Activated CD4-positive, alpha-beta memory T cell treated with anti-CD3 and anti-CD28 coated beads, Interleukin-2, amount 10 ng/mL, durations not matched to agents 7 days and 5 days (primary cell): ENCODE data around the gene SRCAP. TPM values are rescaled to one million over a fixed set of nuclear protein-coding genes. Genes with fewer than 3 reads are reported as not detected.
A peak's percentile ranks its signal among the peaks of the same experiment; 100 is the strongest.

Experiments used
- CTCF ChIA-PET: fragments of 350-600 bp; sonication (Branson Sonifier 250); formaldehyde crosslinking; loops from one replicate; lab custom pipeline; 2021; ENCODE audit warnings: antibody characterized with exemption, inconsistent platforms; lab: Charles Lee
- POLR2A ChIA-PET: fragments of 350-600 bp; sonication (Branson Sonifier 250); formaldehyde crosslinking; loops from one replicate; lab custom pipeline; 2021; ENCODE audit warnings: antibody characterized with exemption; lab: Charles Lee
- DNase-seq: peaks from one replicate; pipeline ENCODE4 v3.0.0-alpha.2; 2020
- H3K27ac Mint-ChIP-seq: one replicate; pipeline ENCODE4 v1.8.0; 2021; ENCODE audit warnings: mild to moderate bottlenecking, mixed read lengths
- H3K27me3 Mint-ChIP-seq: one replicate; pipeline ENCODE4 v1.8.0; 2021; ENCODE audit warnings: mixed read lengths
- H3K36me3 Mint-ChIP-seq: one replicate; pipeline ENCODE4 v1.8.0; 2021; ENCODE audit warnings: low read depth, mixed read lengths
- H3K4me1 Mint-ChIP-seq: one replicate; pipeline ENCODE4 v1.8.0; 2021; ENCODE audit warnings: mixed read lengths
- H3K4me3 Mint-ChIP-seq: one replicate; pipeline ENCODE4 v1.8.0; 2021; ENCODE audit warnings: mild to moderate bottlenecking, mixed read lengths
- H3K9me3 Mint-ChIP-seq: one replicate; pipeline ENCODE4 v1.8.0; 2021; ENCODE audit warnings: mixed read lengths
- total RNA-seq, 2 experiments: library from RNA; stranded (reverse); gene quantifications; one replicate each; pipeline ENCODE4 v1.2.3, GENCODE V29; 2021

Gene SRCAP
- total RNA-seq, 2 experiments from 2014 or later, result 63.2 to 65.0 TPM

- Mint-ChIP-seq H3K36me3 (peaks cover 78% of the 10 kb centered on the region), H3K4me3 (no peak overlapping the region), H3K4me1 (peaks cover 22% of the 10 kb centered on the region), H3K9me3 (no peaks in the 10 kb centered on the region), H3K27ac (no peak overlapping the region), H3K27me3 (no peaks in the 10 kb centered on the region)
- DNase-seq, result no peak
- POLR2A ChIA-PET, result no interaction called here
- CTCF ChIA-PET, result interaction anchor here (0.9 to 1.0 kb wide), 2 partner anchors 17 to 281 kb away, joined by 3 to 4 read pairs; partner anchors contain the start of gene DCTPP1
Observed at GRCh38 chr16:30710971-30711370, 12.0 kb downstream of the SRCAP start.

GRCh38 chr16:30711712-30712111 is 12.7 kb downstream of the SRCAP start:
- Mint-ChIP-seq H3K27ac (no peak overlapping the region), H3K4me3 (no peak overlapping the region), H3K9me3 (no peaks in the 10 kb centered on the region), H3K4me1 (peaks cover 29% of the 10 kb centered on the region), H3K36me3 (peaks cover 81% of the 10 kb centered on the region), H3K27me3 (no peaks in the 10 kb centered on the region)
- ChIA-PET CTCF (interaction anchor here (0.9 to 1.0 kb wide), 3 partner anchors 18 to 282 kb away, joined by 3 to 4 read pairs (median 3); partner anchors contain the start of gene DCTPP1), POLR2A (no interaction called here)
- no peak for DNase-seq

DNA sequence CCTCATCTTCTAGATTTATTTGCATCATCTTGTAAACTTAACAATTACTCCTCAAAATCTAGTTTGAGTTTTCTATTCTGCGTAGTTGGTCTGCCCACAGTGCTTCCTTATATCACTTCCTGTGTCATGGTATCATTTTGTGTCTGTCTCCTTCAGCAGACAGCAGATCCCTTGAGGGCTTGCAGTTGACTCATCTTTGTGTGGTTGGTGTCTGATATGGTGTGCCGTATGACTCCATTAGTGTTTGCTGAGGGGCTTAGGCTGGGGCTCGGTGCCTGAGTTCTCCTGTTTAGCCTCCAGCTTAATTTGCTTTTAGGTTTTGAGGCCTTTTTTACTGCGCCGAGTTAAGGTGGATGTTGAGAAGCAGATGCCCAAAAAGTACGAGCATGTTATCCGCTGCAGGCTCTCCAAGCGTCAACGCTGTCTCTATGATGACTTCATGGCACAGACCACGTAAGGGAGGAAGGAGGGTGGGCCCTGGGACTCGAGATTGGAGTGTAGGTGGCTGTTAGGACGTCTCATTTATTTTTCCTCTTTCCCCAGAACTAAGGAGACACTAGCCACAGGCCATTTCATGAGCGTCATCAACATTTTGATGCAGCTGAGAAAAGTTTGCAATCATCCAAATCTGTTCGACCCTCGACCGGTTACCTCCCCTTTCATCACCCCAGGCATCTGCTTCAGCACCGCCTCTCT is 16.9 kb downstream of the SRCAP start:
- Mint-ChIP-seq H3K27me3 (no peaks in the 10 kb centered on the region), H3K4me3 (peak overlapping the region; percentile 52), H3K9me3 (no peaks in the 10 kb centered on the region), H3K27ac (peak overlapping the region; percentile 96), H3K4me1 (peaks cover 35% of the 10 kb centered on the region), H3K36me3 (peaks cover 74% of the 10 kb centered on the region)
- ChIA-PET CTCF (interaction anchor here (0.5 kb wide), 1 partner anchor 92 kb away, joined by 3 read pairs; no protein-coding TSS in a partner anchor), POLR2A (interaction anchor here (0.7 to 1.4 kb wide), 3 partner anchors 15 to 32 kb away, joined by 3 to 5 read pairs (median 4); partner anchors contain the start of genes PHKG2 and SRCAP)
- peak; percentile 58 for DNase-seq

GRCh38 chr16:30720086-30720485 is 21.1 kb downstream of the SRCAP start:
- CTCF ChIA-PET, result interaction anchor here (1.1 kb wide), 1 partner anchor 94 kb away, joined by 3 read pairs; no protein-coding TSS in a partner anchor
- Mint-ChIP-seq H3K36me3 (peaks cover 82% of the 10 kb centered on the region), H3K27ac (no peak overlapping the region), H3K4me1 (peaks cover 20% of the 10 kb centered on the region), H3K9me3 (no peaks in the 10 kb centered on the region), H3K27me3 (no peaks in the 10 kb centered on the region), H3K4me3 (no peak overlapping the region)
- DNase-seq, result no peak
- POLR2A ChIA-PET, result no interaction called here

DNA sequence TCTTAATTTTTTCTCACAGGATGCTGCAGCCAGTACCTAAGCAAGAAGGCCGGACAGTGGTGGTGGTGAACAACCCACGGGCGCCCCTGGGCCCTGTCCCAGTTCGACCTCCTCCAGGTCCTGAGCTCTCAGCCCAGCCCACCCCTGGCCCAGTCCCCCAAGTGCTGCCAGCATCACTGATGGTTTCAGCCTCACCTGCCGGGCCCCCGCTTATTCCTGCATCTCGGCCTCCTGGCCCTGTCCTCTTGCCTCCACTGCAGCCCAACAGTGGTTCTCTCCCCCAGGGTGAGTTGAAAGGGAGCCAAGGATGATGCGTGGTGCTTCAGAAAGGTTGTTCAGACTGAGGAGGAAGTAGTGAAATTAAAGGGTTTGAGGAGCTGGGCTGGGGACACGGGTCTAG is 21.7 kb downstream of the SRCAP start:
- Mint-ChIP-seq H3K9me3 (no peaks in the 10 kb centered on the region), H3K4me3 (no peak overlapping the region), H3K27ac (no peak overlapping the region), H3K36me3 (peaks cover 83% of the 10 kb centered on the region), H3K4me1 (peaks cover 16% of the 10 kb centered on the region), H3K27me3 (no peaks in the 10 kb centered on the region)
- CTCF ChIA-PET, result no interaction called here
- no peak for DNase-seq
- POLR2A ChIA-PET, result no interaction called here

DNA sequence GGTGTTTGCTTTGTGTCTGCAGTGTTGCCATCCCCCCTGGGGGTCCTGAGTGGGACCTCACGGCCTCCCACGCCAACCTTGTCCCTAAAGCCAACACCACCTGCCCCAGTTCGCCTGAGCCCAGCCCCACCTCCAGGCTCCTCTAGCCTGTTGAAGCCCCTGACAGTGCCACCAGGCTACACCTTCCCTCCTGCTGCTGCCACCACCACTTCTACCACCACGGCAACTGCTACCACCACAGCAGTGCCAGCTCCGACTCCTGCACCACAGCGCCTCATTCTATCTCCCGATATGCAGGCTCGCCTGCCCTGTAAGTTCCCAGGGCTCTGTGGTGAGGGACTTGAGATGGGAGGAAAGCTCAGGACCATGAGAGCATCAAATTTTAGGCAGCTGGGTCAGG is 22.2 kb downstream of the SRCAP start:
- no peak overlapping the region for H3K27ac Mint-ChIP-seq
- no peaks in the 10 kb centered on the region for H3K27me3 Mint-ChIP-seq
- ChIA-PET POLR2A (no interaction called here), CTCF (no interaction called here)
- H3K4me1 Mint-ChIP-seq, result peaks cover 11% of the 10 kb centered on the region
- H3K9me3 Mint-ChIP-seq, result no peaks in the 10 kb centered on the region
- H3K36me3 Mint-ChIP-seq, result peaks cover 82% of the 10 kb centered on the region
- DNase-seq, result no peak
- no peak overlapping the region for H3K4me3 Mint-ChIP-seq

- Mint-ChIP-seq H3K27me3 (no peaks in the 10 kb centered on the region), H3K4me1 (peaks cover 7% of the 10 kb centered on the region), H3K9me3 (no peaks in the 10 kb centered on the region), H3K36me3 (peaks cover 78% of the 10 kb centered on the region), H3K27ac (no peak overlapping the region), H3K4me3 (no peak overlapping the region)
- POLR2A ChIA-PET, result no interaction called here
- DNase-seq, result no peak
- CTCF ChIA-PET, result no interaction called here
Observed at GRCh38 chr16:30721606-30722005, 22.6 kb downstream of the SRCAP start.

- Mint-ChIP-seq H3K4me1 (peaks cover 2% of the 10 kb centered on the region), H3K9me3 (no peaks in the 10 kb centered on the region), H3K27me3 (no peaks in the 10 kb centered on the region), H3K36me3 (peaks cover 74% of the 10 kb centered on the region), H3K4me3 (no peak overlapping the region), H3K27ac (no peak overlapping the region)
- ChIA-PET CTCF (no interaction called here), POLR2A (interaction anchor here (1.1 to 1.4 kb wide), 2 partner anchors 10 to 23 kb away, joined by 3 to 5 read pairs; partner anchors contain the start of gene SRCAP)
- no peak for DNase-seq
Observed at GRCh38 chr16:30722443-30722842, 23.5 kb downstream of the SRCAP start.

DNA sequence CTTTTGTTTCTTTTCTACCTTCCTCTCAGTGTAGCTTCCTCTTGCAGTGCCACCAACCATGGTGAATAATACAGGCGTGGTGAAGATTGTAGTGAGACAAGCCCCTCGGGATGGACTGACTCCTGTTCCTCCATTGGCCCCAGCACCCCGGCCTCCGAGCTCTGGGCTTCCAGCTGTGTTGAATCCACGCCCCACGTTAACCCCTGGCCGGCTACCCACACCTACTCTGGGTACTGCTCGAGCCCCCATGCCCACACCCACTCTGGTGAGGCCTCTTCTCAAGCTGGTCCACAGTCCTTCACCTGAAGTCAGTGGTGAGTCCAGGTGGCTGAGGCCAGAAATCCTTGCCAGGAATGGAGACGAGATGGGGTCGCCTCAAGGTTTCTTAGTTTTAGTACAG is 23.9 kb downstream of the SRCAP start:
- no peaks in the 10 kb centered on the region for H3K27me3 Mint-ChIP-seq
- H3K9me3 Mint-ChIP-seq, result no peaks in the 10 kb centered on the region
- DNase-seq, result no peak
- H3K27ac Mint-ChIP-seq, result no peak overlapping the region
- H3K4me3 Mint-ChIP-seq, result no peak overlapping the region
- ChIA-PET CTCF (no interaction called here), POLR2A (interaction anchor here (1.1 to 1.4 kb wide), 2 partner anchors 10 to 24 kb away, joined by 3 to 5 read pairs; partner anchors contain the start of gene SRCAP)
- peaks cover 75% of the 10 kb centered on the region for H3K36me3 Mint-ChIP-seq
- peaks cover 2% of the 10 kb centered on the region for H3K4me1 Mint-ChIP-seq

GRCh38 chr16:30723725-30724355 is 24.9 kb downstream of the SRCAP start:
- Mint-ChIP-seq H3K27me3 (no peaks in the 10 kb centered on the region), H3K27ac (peak overlapping the region; percentile 16), H3K4me3 (no peak overlapping the region), H3K36me3 (peaks cover 79% of the 10 kb centered on the region), H3K4me1 (peaks cover 2% of the 10 kb centered on the region), H3K9me3 (no peaks in the 10 kb centered on the region)
- POLR2A ChIA-PET, result no interaction called here
- DNase-seq, result no peak
- CTCF ChIA-PET, result no interaction called here

GRCh38 chr16:30724641-30725417 is 25.9 kb downstream of the SRCAP start:
- peaks cover 5% of the 10 kb centered on the region for H3K4me1 Mint-ChIP-seq
- ChIA-PET CTCF (interaction anchor here (1.0 kb wide), 1 partner anchor 218 kb away, joined by 3 read pairs; no protein-coding TSS in a partner anchor), POLR2A (interaction anchor here (1.3 kb wide), 1 partner anchor 23 kb away, joined by 3 read pairs; the partner anchor contains the start of gene PHKG2)
- no peak for DNase-seq
- peaks cover 82% of the 10 kb centered on the region for H3K36me3 Mint-ChIP-seq
- H3K9me3 Mint-ChIP-seq, result no peaks in the 10 kb centered on the region
- H3K27ac Mint-ChIP-seq, result no peak overlapping the region
- H3K27me3 Mint-ChIP-seq, result no peaks in the 10 kb centered on the region
- H3K4me3 Mint-ChIP-seq, result no peak overlapping the region

DNA sequence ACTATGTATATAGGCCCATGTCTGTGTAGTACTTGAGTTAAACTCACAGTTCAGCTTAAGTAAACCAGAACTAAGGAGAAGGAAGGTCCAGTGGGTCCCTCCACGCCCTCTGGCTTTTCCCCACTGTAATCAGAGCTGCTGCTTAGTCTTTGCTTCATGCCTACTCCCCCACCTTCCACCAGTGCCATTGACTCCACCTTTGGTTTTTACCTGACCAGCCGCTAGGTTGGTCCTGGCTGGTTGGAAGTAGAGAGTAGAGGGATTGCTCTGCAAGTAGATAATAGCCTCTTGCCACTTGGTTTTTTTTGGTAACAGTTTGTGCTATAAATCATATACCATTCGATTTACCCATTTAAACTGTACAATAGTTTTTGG is 26.4 kb downstream of the SRCAP start:
- no peak for DNase-seq
- no peak overlapping the region for H3K27ac Mint-ChIP-seq
- CTCF ChIA-PET, result interaction anchor here (1.0 kb wide), 1 partner anchor 217 kb away, joined by 3 read pairs; no protein-coding TSS in a partner anchor

More for the DNA sequence above, 26.4 kb downstream of the SRCAP start:
- Mint-ChIP-seq H3K36me3 (peaks cover 82% of the 10 kb centered on the region), H3K4me3 (no peak overlapping the region), H3K27me3 (no peaks in the 10 kb centered on the region), H3K9me3 (no peaks in the 10 kb centered on the region), H3K4me1 (peaks cover 10% of the 10 kb centered on the region)
- POLR2A ChIA-PET, result interaction anchor here (1.3 kb wide), 1 partner anchor 23 kb away, joined by 3 read pairs; the partner anchor contains the start of gene PHKG2
